CD4-positive, alpha-beta T cell treated with Interleukin-1 beta for 1 hour (primary cell): Measurements from ENCODE around the gene TAX1BP3.

Experiments
- DNase-seq, 2 donors: peaks; one replicate each; pipeline ENCODE4 v3.0.0-alpha.2; 2020 to 2022

TAX1BP3 gene

DNA sequence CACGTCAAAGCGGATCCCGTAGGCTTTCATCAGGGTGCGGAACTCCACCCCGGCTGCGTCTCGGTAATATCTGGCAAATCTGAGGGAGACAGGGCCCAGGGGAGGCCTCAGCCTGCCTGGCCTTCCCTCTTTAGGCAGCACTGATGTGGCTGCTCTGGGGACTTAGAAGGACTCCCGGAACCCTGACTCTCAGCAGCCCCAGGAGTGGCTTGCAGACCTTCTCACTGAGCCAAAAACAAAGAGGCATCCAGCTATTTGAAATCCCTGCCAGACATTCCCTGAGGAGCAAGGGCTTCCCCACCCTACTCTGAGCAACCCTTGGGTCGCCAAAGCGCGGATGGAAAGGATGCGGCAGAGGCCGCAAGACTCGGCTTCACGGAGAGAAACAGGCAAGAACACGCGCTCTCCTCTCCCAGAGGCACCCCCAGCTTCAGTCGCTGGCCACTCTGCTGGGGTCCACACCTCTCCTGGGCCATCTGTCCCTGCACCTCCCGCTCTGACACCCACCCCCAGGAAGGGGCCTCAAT lies 19.7 kb upstream of the TAX1BP3 start:
- no peak for DNase-seq

DNA sequence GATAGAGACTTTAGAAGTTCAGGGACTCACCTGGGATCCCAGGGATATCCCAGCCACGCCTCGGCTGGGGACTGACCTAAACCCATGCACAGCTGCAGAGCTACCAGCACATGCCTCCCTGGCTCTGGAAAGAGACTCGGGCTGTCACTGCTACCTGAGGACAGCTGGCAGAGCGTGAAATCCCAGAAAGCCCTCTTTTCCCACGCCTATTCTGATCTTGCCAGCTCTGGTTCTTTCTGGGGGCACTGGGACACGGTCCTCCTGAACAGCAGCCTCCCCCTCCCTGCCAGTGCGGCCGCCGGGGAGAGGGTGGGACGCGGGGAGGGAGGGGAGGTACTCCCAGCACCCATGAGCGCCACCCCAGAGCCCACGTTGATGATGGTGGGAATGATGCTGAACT lies 16.8 kb upstream of the TAX1BP3 start:
- no peak for DNase-seq

DNA sequence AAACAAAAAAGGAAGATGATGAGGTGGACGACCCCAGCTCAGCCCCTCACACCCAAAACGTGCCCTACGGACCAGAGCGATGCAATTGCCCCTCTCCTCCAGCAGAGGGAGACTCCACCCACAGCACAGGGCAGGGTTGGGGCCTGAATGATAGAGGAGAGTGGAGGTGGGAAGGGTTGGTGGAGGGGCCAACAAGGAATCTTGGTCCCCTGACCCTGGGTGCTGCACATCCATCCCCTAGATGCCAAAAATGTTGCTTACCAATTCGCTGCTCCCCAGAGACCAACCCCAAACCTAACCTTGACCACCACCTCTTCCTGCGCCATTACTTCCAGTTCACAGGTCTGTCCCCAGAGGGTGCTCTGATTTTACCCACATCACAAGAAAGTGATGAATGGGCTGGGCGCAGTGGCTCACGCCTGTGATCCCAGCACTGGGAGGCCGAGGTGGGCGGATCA lies 14.7 kb upstream of the TAX1BP3 start:
- peak; percentile 52 to 65 for DNase-seq

DNA sequence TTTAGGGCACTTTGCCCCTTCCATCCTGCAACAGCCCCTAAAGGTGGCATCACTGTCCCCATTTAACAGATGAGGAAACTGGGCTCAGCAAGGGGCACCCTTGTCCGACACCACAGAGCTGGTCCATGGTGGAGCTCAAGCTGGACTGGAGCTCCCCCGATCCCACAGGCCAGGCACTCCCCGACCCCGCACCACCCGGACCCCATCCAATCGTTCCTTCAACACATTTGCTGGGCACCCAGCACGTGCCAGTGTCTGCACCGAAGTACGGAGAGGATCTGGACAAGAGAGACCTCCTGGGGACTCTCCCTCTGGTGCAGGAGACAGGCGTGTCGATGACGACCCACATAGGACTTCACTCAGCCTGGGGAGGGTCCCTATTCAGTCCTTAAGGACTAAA lies 13.7 kb upstream of the TAX1BP3 start:
- DNase-seq = no peak

DNA sequence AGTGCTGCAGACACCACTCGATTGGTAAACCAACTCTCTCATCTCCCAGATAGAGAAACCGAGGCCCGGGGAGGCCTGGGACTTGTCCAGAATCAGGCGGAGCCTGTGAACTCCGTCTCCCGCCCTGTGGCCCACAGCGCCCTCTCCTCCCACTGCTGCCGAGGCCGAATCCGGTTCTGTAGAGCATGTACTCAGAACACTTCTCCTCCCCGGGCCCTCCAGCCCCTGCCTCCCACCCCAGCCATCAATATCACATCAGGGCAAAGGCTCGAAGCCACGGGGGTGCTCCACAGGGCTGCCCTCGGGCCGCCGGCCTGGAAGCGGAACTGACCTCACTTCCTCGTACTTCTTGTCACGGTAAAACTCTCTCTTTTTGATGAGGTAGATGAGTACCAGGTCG lies 13.2 kb upstream of the TAX1BP3 start:
- no peak for DNase-seq

DNA sequence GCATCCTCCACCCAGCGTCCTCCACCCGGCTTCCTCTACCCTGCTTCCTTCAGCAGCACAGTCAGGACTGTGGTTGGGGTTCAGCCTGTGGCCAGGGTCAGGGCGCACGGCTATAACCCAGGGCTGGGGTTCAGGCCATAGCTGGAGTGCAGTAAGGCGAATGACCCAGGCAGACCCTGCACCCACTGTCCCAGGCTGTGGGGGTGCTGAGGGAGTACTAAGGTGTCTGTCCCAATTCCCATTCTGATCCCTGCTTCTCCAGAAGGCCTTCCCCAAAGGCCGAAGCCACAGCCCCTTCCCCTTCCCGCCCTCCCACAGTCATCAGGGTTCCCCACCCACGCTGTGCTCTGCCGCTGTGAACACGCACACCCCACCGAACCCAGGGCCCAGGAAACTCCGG lies 12.7 kb upstream of the TAX1BP3 start:
- DNase-seq = no peak

DNA sequence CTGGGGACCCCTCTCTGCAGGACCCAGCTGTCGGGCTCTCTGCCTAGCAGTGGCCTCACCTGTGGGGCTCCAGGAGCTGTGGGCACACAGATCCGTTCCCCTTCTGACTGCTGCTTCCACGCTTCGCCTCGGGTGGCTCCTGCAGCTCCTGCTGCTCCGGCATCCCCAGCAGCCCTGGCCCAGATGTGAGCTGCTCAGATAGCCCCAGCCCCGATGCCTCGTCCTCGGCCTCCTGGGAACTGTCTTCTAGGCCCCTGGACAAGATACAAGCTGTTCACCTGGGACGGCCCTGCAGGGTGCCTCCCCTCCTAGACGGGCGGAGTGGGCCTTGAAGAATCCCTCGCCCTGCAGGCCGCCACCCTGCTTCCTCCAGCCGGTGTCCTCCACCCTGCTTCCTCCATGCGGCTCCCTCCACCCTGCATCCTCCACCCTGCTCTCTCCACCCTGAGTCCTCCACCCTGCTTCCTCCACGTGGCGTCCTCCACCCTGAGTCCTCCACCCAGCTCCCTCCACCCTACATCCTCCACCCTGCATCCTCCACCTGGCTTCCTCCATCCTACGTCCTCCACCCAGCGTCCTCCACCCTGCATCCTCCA lies 11.3 kb upstream of the TAX1BP3 start:
- no peak for DNase-seq

DNA sequence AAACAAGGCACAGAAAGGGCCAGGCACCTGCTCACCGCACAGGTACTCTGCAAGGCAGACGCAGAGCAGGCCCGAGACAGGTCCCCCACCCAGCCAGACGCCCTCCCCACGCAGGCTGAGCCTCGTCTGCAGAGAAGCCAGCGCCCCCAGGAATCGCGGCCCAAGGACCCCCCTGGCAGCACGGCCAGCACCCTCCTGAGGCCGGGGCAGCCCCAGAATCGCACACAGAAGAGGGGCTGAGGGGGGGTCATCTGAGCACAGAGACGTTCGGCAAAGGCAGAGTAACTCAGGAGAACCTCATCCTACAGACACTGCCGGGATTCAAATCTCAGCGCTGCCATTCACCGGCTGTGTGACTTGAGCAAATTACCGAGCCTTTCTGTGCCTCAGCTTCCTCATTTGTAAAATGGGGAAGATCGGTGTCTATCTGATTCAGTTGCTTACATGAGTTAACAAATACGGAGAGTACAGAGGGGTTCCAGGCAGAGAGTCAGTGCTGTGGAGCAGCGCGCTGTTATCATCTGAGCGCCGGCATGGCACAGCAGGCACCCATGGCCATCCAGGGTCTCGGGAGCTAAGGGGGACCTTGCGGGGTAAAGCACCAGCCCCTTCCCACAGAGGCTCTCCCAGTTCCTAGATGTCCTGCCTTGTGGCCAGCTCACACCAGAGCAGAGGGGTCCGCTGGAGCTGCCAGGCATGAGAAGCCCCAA lies 10.6 kb upstream of the TAX1BP3 start:
- DNase-seq = no peak

DNA sequence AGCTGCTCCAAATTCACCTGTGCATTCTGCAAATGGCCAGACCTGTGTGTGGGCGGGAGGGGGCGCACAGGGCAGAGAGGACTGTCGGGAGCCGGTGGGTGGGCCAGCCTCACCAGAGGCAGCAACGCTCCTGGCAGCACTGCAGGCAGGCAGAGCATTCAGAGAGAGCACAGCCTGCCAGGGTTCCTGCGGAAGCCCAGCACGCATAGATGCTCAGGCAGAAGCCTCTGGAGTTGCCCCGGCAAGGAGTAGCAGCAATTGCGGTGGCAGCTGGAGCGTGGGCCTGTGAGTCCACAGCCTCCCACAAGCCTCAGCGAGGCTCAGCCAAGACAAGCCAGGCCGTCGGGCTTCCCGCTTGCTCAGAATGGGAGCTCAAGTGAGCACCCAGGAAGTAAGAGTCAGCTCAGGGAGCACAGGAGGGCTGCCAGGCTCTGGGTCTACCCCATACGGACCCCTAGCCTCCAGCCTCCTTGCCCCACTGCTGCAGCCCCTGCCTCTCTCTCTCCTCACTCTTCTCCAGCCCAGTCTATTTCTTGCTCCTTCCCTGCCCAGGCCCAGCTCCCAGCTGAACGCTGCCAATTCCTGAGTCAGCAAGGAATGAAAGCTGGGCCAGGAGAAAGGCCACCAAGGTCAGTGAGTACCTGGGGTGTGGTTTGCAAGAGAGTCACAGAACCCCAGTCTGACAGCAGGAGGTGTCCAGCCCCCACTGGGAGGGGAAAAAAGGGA lies 9.9 kb upstream of the TAX1BP3 start:
- DNase-seq = no peak

DNA sequence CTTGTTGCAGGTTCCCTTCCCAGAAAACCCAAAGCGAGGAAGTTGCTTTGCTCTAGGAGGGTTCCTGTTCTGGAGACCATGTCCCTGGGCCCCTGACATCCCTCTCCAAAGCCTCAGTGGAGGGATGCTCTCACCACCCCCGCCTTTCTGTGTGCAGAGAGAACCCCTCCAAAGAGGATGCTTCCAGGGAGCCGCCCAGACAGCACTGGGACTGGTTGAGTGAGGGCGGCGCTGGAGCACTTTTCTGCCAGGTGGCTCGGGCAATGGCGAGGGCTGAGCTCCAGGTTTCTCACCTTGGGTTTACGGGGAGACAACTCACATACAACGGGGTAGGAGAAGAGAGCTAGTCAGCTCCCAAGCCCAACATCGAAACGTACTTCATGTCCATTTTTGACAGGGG lies 7.5 kb upstream of the TAX1BP3 start:
- no peak for DNase-seq

DNA sequence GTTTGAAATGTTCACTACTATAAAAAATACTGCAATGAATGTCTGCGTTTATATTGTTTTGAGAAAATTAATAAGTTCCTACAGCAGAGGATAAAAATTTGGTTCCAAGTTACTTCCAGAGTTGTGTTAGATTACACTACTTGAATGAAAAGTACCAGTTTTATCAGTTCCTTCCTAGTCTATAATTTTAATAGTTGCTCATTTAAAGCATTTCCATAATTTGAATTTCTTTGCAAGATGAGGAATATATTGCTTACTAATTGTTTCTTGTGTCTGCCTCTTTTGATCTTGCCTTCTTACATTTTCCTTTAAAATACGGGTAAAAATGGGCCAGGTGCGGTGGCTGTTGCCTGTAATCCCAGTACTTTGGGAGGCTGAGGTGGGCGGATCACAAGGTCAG lies 4.2 kb upstream of the TAX1BP3 start:
- no peak for DNase-seq

DNA sequence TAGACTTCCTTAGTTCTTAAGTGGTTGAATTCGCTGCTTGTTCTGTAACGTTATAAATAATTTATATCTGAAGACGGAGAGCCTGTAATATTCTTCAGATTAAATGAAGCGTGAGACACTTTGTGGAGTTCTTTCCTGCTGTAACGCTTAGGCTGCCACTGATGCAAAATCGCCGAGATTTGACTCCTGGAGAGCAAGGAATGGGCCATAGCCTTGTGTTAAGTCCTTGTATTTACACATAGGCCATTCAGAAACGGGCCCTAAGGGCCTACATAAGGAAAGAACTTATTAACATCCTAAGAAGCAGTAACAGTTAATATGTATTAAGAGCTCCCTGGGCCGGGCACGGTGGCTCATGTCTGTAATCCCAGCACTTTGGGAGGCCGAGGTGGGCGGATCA lies 1.2 kb upstream of the TAX1BP3 start:
- DNase-seq = no peak

DNA sequence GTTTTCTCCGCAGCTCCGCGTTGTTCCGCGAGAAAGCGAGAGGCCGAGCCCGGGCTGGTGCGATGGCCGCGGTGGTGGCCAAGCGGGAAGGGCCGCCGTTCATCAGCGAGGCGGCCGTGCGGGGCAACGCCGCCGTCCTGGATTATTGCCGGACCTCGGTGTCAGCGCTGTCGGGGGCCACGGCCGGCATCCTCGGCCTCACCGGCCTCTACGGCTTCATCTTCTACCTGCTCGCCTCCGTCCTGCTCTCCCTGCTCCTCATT lies 638 bp upstream of the TAX1BP3 start:
- DNase-seq = no peak

DNA sequence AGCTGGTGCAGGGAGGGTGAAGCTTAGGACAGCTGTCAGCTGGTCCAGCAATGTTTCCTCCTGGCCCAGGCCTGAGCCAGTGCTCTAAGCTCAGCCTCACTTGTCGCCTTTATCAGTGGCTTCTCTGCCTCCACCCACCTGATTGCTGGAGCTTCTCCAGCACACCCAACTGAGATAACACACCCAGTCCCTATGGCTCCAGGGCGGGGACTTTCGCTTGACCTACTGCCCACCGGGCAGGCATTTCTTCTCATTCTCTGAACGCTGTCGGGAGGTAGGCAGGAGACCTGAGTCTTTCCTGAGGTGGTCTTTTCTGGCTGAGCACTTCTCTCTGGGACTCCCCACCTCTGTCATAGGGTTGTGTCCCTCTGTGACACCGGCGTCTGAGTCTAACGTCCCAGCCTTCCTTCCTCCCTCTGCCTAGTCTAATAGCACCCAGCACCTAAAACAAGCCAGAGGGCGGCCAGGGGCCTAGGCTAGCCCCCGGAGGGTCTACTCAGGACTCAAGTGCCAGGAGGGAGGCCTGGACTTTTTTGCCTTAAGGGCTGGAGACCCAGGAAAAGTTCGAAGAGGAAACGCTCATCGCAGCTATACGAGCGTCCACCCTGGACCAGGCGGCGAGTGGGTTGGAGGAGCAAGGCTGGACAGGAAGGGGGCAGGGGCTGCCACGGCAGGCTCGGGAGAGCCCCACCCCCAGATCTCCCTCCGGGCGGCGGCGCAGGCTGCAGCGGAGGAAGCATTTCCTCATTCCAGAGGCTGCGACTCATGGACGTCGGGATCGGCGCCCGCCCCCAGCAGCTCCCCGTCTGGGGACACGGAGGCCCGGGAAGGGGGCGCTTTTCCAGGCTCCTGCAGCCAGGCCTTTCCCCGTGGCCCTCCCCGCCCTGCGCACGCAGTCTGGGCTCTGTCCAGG lies 756 bp downstream of the TAX1BP3 start:
- no peak for DNase-seq

DNA sequence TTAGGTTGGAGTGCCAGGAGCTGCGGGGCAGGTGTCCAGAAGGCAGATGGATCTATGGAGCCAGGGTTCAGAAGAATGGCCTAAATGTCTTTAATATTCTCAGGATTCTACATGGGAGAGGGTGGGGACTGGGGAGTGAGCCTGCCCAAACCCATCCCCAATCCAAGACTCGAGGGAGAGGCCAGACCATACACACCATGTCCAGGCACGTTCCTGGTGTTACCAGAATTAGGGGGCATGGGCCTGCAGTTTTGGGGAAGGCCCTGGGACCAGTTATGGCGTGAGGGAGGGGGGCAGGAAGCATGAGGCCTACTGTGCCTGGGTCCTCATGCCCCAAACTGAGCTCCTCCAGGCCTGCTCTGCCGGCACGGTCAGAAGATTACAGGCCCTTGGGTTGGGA lies 1.9 kb downstream of the TAX1BP3 start:
- DNase-seq = no peak

DNA sequence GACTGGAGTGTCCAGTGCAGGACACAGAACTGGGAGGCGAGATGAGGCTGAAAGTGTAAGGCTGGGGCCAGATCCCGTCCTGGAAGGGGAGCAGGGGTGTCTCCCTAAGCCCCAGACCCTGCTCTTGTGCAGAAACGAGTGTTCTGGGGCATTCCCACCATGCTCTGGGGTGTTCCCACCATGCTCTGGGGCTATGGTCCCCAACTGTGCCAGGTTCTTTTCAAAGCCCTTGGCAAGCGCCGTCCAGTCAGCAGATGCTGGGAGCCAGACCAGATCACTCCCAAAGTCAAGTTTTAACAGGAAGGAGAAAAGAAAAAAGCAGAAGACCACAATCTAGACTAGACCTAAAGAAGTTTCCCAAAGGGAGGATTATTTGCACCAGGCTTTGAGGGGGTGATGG lies 2.5 kb downstream of the TAX1BP3 start:
- DNase-seq = no peak

DNA sequence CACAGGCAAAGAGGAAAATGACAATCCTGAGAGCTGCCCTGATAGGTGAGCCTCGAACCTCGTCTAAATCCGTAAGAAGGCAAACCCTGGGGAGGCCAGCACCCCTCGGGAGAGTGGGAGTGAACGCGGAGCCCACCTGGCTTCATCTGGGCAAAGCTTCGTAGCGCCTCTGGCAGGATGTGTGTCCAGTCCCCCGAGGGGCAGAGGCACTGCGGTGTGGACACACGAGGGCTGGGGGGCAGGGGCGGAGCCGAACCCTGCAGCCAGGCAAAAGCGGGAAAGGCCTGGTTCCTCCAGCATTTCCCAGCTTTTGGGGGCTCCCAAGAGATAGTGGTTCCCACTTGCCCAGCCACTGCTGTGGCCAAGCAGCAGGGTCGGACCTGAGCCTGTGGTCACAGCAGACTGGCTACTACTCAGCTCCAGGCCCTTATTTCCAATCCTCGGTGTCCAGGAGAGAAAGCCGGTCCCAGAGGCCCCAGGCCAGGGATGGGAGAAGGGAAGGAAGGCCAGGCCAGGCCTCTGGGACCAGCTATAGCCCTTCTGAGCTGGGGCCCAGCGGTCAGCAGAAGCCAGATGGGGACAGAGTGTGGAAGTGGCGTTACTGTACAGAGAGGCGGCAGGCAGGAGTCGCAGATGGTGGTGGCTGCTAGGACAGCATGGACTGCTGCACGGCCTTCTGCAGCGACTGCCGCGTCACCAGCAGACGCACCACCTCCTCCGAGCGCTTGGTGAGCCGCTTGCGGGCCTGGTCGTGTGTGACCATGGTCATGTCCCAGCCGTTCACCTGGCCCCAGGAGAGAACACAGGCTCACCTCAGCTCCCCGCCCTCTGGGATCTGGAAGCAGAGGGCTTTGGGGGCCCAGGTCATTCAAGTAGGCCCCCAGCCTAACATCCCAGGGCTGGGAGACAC lies 5.0 kb downstream of the TAX1BP3 start:
- no peak for DNase-seq

DNA sequence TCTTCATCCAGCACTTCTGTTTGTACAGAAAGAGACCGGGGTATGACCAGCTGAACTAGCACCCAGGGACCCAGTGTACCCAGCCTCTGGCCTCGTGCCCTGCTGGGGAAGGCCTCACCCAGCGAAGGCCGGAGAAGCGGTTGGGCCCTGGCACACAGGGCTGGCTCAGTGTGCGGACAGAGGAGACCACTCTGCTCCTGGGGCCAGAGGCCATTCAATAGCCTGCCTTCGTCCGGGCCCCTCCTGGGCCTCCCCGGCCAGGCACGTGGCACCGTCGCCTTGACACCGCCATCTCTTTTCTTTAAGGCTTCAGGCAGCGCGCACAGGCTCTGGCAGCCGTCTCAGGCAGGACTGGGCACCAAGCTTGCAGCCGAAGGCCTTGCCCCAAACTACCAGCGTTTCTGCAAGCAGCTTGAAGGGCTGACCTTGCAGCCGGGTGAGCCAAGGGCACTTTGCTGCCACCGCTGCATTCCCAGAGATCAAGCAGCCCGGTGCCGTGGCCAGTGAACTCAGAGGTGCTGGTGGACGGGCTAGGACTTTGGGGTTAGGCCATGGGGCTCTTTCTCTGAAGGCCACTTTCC lies 8.0 kb downstream of the TAX1BP3 start:
- no peak for DNase-seq

DNA sequence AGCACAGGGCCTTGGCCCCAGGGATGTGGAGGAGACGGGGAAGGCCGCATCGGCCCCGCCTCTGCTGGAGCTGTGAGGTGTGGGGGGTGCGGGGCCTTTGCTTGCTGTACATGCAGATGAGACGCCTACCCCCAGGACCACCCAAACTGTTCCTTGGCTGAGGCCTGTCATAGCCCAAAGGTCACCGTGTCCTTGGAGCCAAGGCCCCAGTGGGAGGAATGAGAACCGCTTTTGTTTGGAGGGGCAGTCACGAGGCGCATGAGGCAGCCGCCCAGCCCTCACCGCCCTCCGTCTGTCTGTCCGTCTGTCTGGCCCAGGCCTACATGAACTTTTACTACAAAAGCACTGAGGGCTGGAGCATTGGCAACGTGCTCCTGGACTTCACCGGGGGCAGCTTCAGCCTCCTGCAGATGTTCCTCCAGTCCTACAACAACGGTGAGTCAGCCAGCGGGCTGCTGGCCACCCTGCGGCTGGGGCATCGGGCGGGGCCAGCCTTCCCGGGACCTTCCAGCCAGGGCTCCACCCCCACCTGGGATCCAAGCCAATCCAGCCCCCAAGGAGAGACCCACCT lies 8.8 kb downstream of the TAX1BP3 start:
- DNase-seq = no peak

DNA sequence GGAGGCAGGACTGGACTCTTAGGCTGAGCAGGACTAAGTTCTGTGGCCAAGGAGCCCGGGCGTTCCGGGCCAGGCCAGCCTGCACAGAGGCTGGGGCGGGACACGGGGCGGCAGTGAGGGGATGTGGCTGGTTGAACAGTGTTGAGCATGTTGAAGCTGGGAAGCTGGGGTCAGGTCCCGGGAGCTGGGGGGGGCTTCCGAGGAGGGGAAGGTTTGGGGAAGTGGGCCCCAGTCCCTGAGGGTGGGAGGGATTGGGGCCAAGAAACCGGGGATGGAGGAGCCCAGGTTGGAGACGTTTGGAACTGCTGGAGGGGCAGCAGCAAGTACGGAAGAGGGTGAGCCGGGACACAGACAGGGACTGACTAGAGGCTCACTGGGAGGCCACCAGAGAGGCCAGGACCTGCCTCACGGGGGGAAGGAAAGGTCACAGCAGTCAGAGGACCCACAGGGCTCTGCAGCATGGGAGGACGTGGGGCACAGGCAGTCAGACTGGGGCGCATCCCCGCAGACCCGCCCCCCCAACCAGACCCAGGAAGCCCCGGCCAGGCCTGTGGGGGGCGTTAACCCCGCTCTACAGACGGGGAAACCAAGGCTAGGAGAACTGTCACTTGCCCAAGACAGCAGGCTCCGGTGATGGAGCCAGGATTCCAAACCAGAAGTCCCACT lies 9.5 kb downstream of the TAX1BP3 start:
- DNase-seq = no peak
